ENCODE results near the gene FOXRED1.

The FOXRED1 gene

GRCh38 chr11:126256216-126256615 lies 12.7 kb upstream of the FOXRED1 start:
- TF ChIP-seq, protein P1, sequence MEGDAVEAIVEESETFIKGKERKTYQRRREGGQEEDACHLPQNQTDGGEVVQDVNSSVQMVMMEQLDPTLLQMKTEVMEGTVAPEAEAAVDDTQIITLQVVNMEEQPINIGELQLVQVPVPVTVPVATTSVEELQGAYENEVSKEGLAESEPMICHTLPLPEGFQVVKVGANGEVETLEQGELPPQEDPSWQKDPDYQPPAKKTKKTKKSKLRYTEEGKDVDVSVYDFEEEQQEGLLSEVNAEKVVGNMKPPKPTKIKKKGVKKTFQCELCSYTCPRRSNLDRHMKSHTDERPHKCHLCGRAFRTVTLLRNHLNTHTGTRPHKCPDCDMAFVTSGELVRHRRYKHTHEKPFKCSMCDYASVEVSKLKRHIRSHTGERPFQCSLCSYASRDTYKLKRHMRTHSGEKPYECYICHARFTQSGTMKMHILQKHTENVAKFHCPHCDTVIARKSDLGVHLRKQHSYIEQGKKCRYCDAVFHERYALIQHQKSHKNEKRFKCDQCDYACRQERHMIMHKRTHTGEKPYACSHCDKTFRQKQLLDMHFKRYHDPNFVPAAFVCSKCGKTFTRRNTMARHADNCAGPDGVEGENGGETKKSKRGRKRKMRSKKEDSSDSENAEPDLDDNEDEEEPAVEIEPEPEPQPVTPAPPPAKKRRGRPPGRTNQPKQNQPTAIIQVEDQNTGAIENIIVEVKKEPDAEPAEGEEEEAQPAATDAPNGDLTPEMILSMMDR (IDR thresholded peaks at IDR 0.05; ENCODE audit: extremely low read depth, insufficient read depth, missing control alignments), result no peak
- DNase-seq (ENCODE audit: low spot score), result no peak
- in situ Hi-C loops (cut with MboI; ENCODE audit: low pct_unique_long_range_greater_than_20kb, low sequenced_read_pairs, unreplicated experiment), result no loop called here

DNA sequence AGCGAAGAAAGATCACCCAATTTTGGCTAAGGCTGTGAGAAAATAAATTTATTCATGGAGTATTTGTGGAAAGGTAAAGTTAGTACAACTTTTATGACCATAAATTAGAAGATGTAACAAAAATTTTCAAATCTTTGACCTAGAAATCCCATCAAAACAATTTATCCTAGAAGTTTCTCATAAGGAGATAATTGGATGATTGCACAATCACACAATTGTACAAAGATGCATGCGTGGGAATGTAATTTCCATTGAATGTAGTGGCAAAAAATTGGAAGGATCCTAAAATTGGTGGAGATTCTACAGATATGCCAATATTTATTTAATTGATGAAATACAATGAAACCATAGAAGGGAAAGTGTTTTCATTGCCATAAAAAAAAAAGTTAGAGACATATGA lies 11.8 kb upstream of the FOXRED1 start:
- no peak for DNase-seq (ENCODE audit: low spot score)
- in situ Hi-C loops (cut with MboI; ENCODE audit: low pct_unique_long_range_greater_than_20kb, low sequenced_read_pairs, unreplicated experiment), result no loop called here
- TF ChIP-seq, protein P1 (IDR thresholded peaks at IDR 0.05; ENCODE audit: extremely low read depth, insufficient read depth, missing control alignments), result no peak

GRCh38 chr11:126257764-126258163 lies 11.2 kb upstream of the FOXRED1 start:
- in situ Hi-C loops (cut with MboI; ENCODE audit: low pct_unique_long_range_greater_than_20kb, low sequenced_read_pairs, unreplicated experiment), result no loop called here
- DNase-seq (ENCODE audit: low spot score), result no peak
- TF ChIP-seq, protein P1 (IDR thresholded peaks at IDR 0.05; ENCODE audit: extremely low read depth, insufficient read depth, missing control alignments), result no peak

- in situ Hi-C loops (cut with MboI; ENCODE audit: low pct_unique_long_range_greater_than_20kb, low sequenced_read_pairs, unreplicated experiment), result no loop called here
These were observed 6.7 kb upstream of the FOXRED1 start for GRCh38 chr11:126262216-126262615.

DNA sequence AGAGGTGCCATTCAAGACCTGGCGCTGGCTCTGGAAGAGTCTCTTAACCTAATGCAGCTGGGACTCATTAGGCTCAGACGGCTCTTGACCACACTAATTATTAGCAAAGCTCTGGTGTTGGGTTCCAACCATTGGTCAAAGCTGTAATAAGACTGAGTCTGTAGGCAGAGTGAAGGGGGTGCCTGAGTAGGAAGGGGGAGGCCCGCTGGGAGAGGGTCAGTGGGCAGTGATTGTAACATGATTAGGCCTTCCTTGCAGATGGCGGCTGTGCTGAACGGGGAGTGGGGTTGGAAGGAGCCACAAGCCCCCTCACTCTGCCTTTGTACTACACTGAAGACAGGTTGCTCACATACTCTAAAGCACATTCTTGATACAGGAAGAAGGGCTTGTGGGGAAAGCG lies 5.5 kb upstream of the FOXRED1 start:
- in situ Hi-C loops (cut with MboI; ENCODE audit: low pct_unique_long_range_greater_than_20kb, low sequenced_read_pairs, unreplicated experiment), result no loop called here
- no peak for DNase-seq (ENCODE audit: low spot score)
- TF ChIP-seq, protein P1 (IDR thresholded peaks at IDR 0.05; ENCODE audit: extremely low read depth, insufficient read depth, missing control alignments), result no peak

More at GRCh38 chr11:126262216-126262615, 6.7 kb upstream of the FOXRED1 start:
- no peak for DNase-seq (ENCODE audit: low spot score)
- TF ChIP-seq, protein P1 (IDR thresholded peaks at IDR 0.05; ENCODE audit: extremely low read depth, insufficient read depth, missing control alignments), result no peak

- DNase-seq (ENCODE audit: low spot score), result no peak
- TF ChIP-seq, protein P1 (IDR thresholded peaks at IDR 0.05; ENCODE audit: extremely low read depth, insufficient read depth, missing control alignments), result no peak
- in situ Hi-C loops (cut with MboI; ENCODE audit: low pct_unique_long_range_greater_than_20kb, low sequenced_read_pairs, unreplicated experiment), result no loop called here
These were observed 3.1 kb upstream of the FOXRED1 start for GRCh38 chr11:126265811-126266210.

GRCh38 chr11:126267650-126268049 lies 1.3 kb upstream of the FOXRED1 start:
- in situ Hi-C loops (cut with MboI; ENCODE audit: low pct_unique_long_range_greater_than_20kb, low sequenced_read_pairs, unreplicated experiment), result no loop called here
- no peak for DNase-seq (ENCODE audit: low spot score)
- TF ChIP-seq, protein P1 (IDR thresholded peaks at IDR 0.05; ENCODE audit: extremely low read depth, insufficient read depth, missing control alignments), result no peak
